Activated CD4-positive, alpha-beta T cell treated with anti-CD3 and anti-CD28 coated beads, Interleukin-2, Interleukin-6, amounts not matched to agents 100 ng/mL and 50 ng/mL, durations not matched to agents 16 hours and 8 hours (primary cell): ENCODE data around the gene TMEM132D.

Source experiments
- DNase-seq: peaks from one replicate; pipeline ENCODE4 v3.0.0-alpha.2; 2020

TMEM132D gene

DNA sequence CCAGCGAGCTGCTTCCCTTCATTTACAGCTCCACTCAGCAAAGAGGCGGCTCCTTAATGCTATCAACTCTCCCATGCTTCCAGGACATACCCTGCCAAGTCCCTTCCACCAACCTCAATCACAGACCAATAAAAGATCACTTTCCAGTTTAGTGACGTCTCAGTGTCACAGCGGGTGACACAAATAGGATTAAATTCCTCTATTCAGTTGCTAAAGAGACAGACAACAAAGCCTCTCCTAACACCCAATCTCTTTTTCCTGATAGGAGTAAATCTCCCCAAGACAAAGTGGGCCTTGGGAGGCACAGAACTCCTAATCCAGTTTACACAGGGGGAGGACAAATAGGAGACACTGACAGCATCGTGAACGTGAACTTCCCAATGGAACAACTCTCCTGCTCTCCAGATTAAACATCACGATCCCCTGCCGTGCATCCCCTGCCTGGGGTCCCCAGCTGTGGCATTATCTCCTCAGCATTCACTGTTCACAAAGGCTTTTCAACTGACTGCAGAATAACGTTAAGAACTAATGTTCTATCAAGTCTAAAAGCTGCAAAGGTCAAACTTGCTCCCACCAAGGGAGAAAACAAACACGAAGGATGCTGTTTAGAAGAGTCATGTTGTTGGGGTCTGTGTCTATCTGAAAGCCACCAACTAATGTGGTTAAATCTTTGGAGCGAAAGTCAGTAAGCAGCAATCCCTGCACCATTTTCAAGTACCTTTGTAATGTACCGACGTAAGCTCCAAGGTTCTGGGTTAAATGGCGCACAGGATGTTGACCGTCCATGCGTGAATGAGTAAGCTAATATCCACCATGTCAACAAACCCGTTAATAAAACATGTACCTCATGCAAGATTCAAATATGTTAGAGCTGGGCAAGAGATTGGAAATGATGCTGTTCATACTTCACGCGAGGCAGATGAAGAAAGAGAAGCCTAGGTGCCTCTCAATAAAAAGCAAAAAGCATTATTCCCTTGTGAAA lies 31.5 kb downstream of the TMEM132D start:
- no peak for DNase-seq

GRCh38 chr12:129870796-129871195 lies 33.0 kb downstream of the TMEM132D start:
- DNase-seq: no peak

GRCh38 chr12:129870136-129870535 lies 33.7 kb downstream of the TMEM132D start:
- no peak for DNase-seq

GRCh38 chr12:129868575-129868974 lies 35.2 kb downstream of the TMEM132D start:
- no peak for DNase-seq

GRCh38 chr12:129863938-129864337 lies 39.9 kb downstream of the TMEM132D start:
- no peak for DNase-seq

DNA sequence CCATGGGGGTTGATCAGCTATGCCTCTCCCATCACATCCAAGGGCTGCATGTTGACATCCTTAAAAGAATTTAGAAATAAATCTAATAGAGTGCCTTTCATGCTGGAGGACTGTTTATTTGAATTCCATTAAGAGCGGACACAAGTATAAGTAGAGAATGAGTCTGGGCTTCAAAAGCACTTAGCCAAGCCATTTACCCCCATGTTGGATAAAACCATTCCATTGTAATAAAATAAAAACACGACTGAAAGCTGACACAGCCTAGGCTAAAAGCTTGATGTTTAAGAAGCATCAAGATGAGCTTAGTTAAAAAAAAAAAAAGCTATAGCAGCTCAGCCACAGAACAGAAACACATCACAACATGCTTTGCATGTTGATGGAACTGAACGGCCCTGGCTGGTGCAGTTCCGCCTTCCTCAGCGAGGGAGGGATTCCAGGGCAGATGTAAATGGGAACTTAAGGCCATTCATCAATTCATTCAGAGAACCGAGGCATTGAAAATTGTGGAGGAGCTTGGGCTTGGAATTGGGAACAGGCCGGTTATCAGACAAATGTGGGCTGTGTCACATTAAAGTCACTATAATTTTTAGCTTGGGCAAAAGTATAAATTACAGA lies 41.2 kb downstream of the TMEM132D start:
- DNase-seq: no peak

DNA sequence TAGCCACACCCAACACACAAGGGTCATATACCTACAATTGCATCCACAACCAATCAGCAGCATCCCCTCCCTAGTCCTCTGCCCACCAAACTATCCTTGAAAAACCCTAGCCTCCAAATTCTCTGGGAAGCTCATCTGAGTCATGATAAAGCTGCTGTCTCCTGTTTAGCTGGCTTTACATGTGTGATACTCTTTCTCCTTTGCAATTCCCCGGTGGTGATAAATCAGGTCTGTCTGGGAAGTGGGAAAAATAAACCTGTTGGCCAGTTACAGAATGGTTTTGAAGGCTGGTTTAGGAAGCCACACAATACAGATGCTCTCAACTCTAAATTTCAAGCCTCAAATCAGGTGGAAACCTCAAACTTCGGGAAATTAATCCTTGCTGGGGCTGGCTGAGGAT lies 41.9 kb downstream of the TMEM132D start:
- no peak for DNase-seq

GRCh38 chr12:129854591-129854990 lies 49.2 kb downstream of the TMEM132D start:
- no peak for DNase-seq

GRCh38 chr12:129851296-129851695 lies 52.5 kb downstream of the TMEM132D start:
- no peak for DNase-seq

DNA sequence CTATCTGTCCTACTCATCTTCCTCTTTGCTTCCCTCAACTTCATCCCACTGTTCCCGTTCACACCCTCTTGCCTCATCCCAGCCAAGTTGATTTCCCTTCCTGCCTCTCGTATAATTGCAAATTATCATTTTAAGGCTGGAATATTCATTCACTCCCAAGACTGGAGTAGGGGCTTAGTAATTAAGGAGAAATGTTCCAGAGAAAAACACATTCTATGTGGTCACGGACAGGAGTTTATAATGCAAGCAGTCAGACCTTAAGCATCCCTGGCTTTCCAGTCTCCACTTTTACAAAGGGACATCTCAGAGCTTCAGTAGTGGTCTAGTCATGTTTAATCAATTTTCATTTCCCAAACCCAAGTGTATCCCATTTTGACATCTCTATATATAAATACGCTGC lies 54.9 kb downstream of the TMEM132D start:
- no peak for DNase-seq

- DNase-seq: no peak
Measured at GRCh38 chr12:129847063-129847462, 56.8 kb downstream of the TMEM132D start.

GRCh38 chr12:129844662-129845220 lies 59.1 kb downstream of the TMEM132D start:
- no peak for DNase-seq

GRCh38 chr12:129841251-129841650 lies 62.6 kb downstream of the TMEM132D start:
- no peak for DNase-seq

- DNase-seq: no peak
Measured at GRCh38 chr12:129840145-129840884, 63.5 kb downstream of the TMEM132D start.

- no peak for DNase-seq
Measured at GRCh38 chr12:129839679-129840078, 64.1 kb downstream of the TMEM132D start.

GRCh38 chr12:129831294-129831693 lies 72.5 kb downstream of the TMEM132D start:
- no peak for DNase-seq

DNA sequence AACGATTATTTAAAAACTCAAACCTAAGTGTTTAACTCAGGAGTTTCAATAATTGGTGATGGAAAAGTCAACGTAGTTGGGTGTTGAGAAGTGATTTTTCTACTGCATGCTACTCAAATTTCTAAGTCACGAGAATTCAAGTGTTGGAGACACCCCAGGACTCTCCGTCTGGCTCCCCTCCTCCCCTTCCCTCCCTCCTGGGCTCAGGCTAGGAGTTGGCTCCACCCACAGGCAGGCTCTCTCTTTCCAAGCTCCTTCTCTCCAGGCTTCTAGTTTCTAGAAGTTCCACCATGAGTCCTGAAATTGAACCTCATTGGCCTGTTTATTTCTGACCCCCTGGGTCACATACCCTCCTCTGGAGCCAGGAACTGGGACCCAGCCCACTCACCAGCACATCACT lies 73.0 kb downstream of the TMEM132D start:
- DNase-seq: no peak

DNA sequence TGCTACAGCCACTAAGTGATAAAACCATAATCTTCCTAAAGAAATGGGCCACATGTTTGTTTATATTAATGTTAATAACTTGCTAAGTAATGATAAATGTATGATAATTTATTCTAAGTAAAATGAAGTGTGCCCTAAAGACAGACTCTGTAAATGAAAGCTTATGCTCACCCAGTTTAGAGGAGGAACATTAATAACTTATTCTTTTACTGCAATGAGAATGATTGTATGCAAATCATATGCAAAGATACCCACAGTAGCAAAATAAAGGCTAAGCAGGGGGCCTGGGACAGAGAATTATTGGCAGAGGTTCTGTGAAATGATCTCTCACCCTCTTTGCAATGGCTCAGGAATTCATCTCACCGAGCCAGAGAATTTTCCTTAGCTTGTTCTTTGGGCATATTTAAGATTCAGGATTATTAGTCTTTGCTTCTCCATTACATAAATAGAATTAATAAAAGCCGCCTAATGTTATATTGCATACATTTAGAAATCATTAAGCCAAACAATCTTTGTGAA lies 75.9 kb downstream of the TMEM132D start:
- DNase-seq: no peak

DNA sequence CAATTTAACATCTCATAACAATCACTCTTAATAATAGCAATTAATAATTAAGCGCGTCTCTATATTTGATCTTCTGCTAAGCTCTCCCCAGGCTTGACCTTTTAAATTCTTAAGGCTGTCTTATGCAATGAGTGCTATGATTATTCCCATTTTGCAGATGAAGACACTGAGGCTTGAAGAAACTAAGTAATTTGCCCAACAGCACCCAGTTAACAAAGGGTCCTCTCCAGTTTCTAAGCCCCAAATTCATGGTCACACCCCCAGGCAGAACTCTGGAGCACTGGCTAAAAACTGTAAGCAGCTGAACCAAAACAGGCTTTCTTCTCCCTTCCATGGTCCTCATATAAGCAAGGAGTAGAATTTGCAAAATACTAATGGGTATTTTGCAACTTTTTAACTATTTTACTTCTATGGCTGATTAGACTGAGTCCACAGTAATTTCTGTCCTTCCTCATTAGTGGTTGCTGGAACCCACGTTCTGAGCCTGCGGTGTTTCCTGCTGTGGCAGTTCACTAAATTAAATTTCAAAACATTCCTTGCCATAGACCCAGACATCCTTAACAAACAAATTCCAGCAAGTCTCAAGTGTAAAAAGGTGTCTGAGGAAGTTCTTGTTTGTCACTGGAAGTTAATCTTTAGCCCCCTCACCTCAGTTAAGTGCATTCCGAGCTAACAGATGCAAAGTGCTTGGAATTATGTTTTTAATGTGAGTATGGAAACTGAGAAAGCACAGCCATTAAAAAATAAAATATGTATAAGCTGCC lies 76.5 kb downstream of the TMEM132D start:
- no peak for DNase-seq

DNA sequence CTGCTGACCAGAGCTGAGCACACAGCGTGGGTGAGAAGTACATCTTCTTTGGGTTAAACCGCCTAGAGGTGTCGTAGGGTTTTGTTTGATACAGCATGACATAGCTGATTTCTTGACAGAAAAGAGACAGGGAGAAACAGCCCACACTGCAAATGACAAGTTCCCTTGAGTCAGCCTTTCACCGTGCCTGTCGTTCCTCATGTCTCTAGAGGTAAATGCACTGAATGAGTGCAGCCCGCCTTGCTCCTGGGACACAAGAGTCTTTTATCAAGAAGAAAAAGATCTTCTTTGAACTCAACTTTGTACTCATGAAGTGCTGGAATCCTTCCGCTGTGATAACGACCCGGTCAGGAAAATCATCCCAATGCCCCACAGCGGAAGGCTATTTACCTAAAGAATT lies 77.6 kb downstream of the TMEM132D start:
- no peak for DNase-seq

- no peak for DNase-seq
Measured at GRCh38 chr12:129825316-129825715, 78.5 kb downstream of the TMEM132D start.

GRCh38 chr12:129821964-129822363 lies 81.9 kb downstream of the TMEM132D start:
- DNase-seq: no peak
